ENCODE measurements around the gene ATP6V1B1. TPM values are rescaled to one million over a fixed set of nuclear protein-coding genes. Genes with fewer than 3 reads are reported as not detected.

ATP6V1B1 gene
- total RNA-seq, 1 experiment from 2014 or later = 6.5 TPM

- H3K27ac ChIP-seq (ENCODE audit: low read depth, low read length, poor library complexity, severe bottlenecking) = no peak overlapping the region
- CTCF ChIA-PET = interaction anchor here (0.6 to 1.1 kb wide), 4 partner anchors 16 to 697 kb away, joined by 3 to 8 read pairs (median 4); partner anchors contain the start of gene ANKRD53
- no peaks in the 10 kb centered on the region for H3K27me3 ChIP-seq (replicated peaks; ENCODE audit: insufficient read depth, low read depth, low read length, poor library complexity)
- H3K9me3 ChIP-seq (ENCODE audit: low read depth, low read length, poor library complexity, severe bottlenecking) = no peaks in the 10 kb centered on the region
- DNase-seq (ENCODE audit: low spot score) = peak; percentile 73
- H3K4me3 ChIP-seq (ENCODE audit: low read depth, low read length, poor library complexity, severe bottlenecking) = peak overlapping the region; percentile 17
- no peaks in the 10 kb centered on the region for H3K36me3 ChIP-seq (ENCODE audit: insufficient read depth, low read length, poor library complexity, severe bottlenecking)
- no peaks in the 10 kb centered on the region for H3K4me1 ChIP-seq (ENCODE audit: insufficient read depth, low read length, poor library complexity, severe bottlenecking)
- no TSS peak for BruUV-seq (replicated peaks)
- POLR2A ChIA-PET (ENCODE audit: low non-redundant PET) = no interaction called here
- intact Hi-C loops (cut with micrococcal nuclease; ENCODE audit: unreplicated experiment) = no loop called here
- TF ChIP-seq EZH2 (IDR thresholded peaks at IDR 0.05; ENCODE audit: borderline replicate concordance, low read depth, low read length, poor library complexity, severe bottlenecking) (no peak), CTCF (conservative IDR thresholded peaks at IDR 0.05; ENCODE audit: low read depth, low read length) (peak; percentile 96)
Measured at GRCh38 chr2:71000780-71001591, 65.3 kb downstream of the ATP6V1B1 start.

- BruUV-seq (replicated peaks) = no TSS peak
- Histone ChIP-seq H3K9me3 (ENCODE audit: low read depth, low read length, poor library complexity, severe bottlenecking) (no peaks in the 10 kb centered on the region), H3K27ac (ENCODE audit: low read depth, low read length, poor library complexity, severe bottlenecking) (no peak overlapping the region), H3K4me3 (ENCODE audit: low read depth, low read length, poor library complexity, severe bottlenecking) (no peak overlapping the region), H3K36me3 (ENCODE audit: insufficient read depth, low read length, poor library complexity, severe bottlenecking) (no peaks in the 10 kb centered on the region), H3K27me3 (replicated peaks; ENCODE audit: insufficient read depth, low read depth, low read length, poor library complexity) (no peaks in the 10 kb centered on the region), H3K4me1 (ENCODE audit: insufficient read depth, low read length, poor library complexity, severe bottlenecking) (no peaks in the 10 kb centered on the region)
- intact Hi-C loops (cut with micrococcal nuclease; ENCODE audit: unreplicated experiment) = no loop called here
- ChIA-PET POLR2A (ENCODE audit: low non-redundant PET) (no interaction called here), CTCF (interaction anchor here (0.6 to 1.1 kb wide), 4 partner anchors 17 to 698 kb away, joined by 3 to 8 read pairs (median 4); partner anchors contain the start of gene ANKRD53)
- TF ChIP-seq EZH2 (IDR thresholded peaks at IDR 0.05; ENCODE audit: borderline replicate concordance, low read depth, low read length, poor library complexity, severe bottlenecking) (no peak), CTCF (conservative IDR thresholded peaks at IDR 0.05; ENCODE audit: low read depth, low read length) (no peak)
- DNase-seq (ENCODE audit: low spot score) = no peak
Measured at GRCh38 chr2:71001592-71001927, 65.9 kb downstream of the ATP6V1B1 start.

- POLR2A ChIA-PET (ENCODE audit: low non-redundant PET) = no interaction called here
- no peak for TF ChIP-seq CTCF (conservative IDR thresholded peaks at IDR 0.05; ENCODE audit: low read depth, low read length)
- TF ChIP-seq EZH2 (IDR thresholded peaks at IDR 0.05; ENCODE audit: borderline replicate concordance, low read depth, low read length, poor library complexity, severe bottlenecking) = no peak
- Histone ChIP-seq H3K9me3 (ENCODE audit: low read depth, low read length, poor library complexity, severe bottlenecking) (no peaks in the 10 kb centered on the region), H3K36me3 (ENCODE audit: insufficient read depth, low read length, poor library complexity, severe bottlenecking) (no peaks in the 10 kb centered on the region), H3K4me1 (ENCODE audit: insufficient read depth, low read length, poor library complexity, severe bottlenecking) (no peaks in the 10 kb centered on the region), H3K27me3 (replicated peaks; ENCODE audit: insufficient read depth, low read depth, low read length, poor library complexity) (no peaks in the 10 kb centered on the region), H3K27ac (ENCODE audit: low read depth, low read length, poor library complexity, severe bottlenecking) (no peak overlapping the region), H3K4me3 (ENCODE audit: low read depth, low read length, poor library complexity, severe bottlenecking) (no peak overlapping the region)
- BruUV-seq (replicated peaks) = no TSS peak
- intact Hi-C loops (cut with micrococcal nuclease; ENCODE audit: unreplicated experiment) = no loop called here
- CTCF ChIA-PET = interaction anchor here (1.1 kb wide), 1 partner anchor 17 kb away, joined by 8 read pairs; no protein-coding TSS in a partner anchor
- no peak for DNase-seq (ENCODE audit: low spot score)
Measured at GRCh38 chr2:71001981-71002570, 66.4 kb downstream of the ATP6V1B1 start.

Measured in A673 (cell line).